ENCODE measurements around the gene NHSL1.

The NHSL1 gene

GRCh38 chr6:138494312-138494711 lies 5.0 kb downstream of the NHSL1 start:
- no peak for DNase-seq

GRCh38 chr6:138493413-138493812 lies 5.9 kb downstream of the NHSL1 start:
- DNase-seq: no peak

- DNase-seq: no peak
Measured at GRCh38 chr6:138492871-138493270, 6.4 kb downstream of the NHSL1 start.

GRCh38 chr6:138492113-138492512 lies 7.2 kb downstream of the NHSL1 start:
- no peak for DNase-seq

GRCh38 chr6:138491017-138491416 lies 8.3 kb downstream of the NHSL1 start:
- no peak for DNase-seq

GRCh38 chr6:138489846-138490245 lies 9.4 kb downstream of the NHSL1 start:
- no peak for DNase-seq

GRCh38 chr6:138487102-138487604 lies 12.1 kb downstream of the NHSL1 start:
- DNase-seq: no peak

GRCh38 chr6:138486249-138487101 lies 12.8 kb downstream of the NHSL1 start:
- DNase-seq: no peak

GRCh38 chr6:138485586-138486248 lies 13.6 kb downstream of the NHSL1 start:
- DNase-seq: no peak

- no peak for DNase-seq
Measured at GRCh38 chr6:138485005-138485545, 14.2 kb downstream of the NHSL1 start.

GRCh38 chr6:138484018-138484731 lies 15.1 kb downstream of the NHSL1 start:
- no peak for DNase-seq

GRCh38 chr6:138482816-138483215 lies 16.5 kb downstream of the NHSL1 start:
- no peak for DNase-seq

- no peak for DNase-seq
Measured at GRCh38 chr6:138480279-138480949, 18.9 kb downstream of the NHSL1 start.

GRCh38 chr6:138477913-138478539 lies 21.3 kb downstream of the NHSL1 start:
- no peak for DNase-seq

- no peak for DNase-seq
Measured at GRCh38 chr6:138476116-138476515, 23.2 kb downstream of the NHSL1 start.

GRCh38 chr6:138473144-138473543 lies 26.1 kb downstream of the NHSL1 start:
- no peak for DNase-seq

- DNase-seq: no peak
Measured at GRCh38 chr6:138468320-138469015, 30.8 kb downstream of the NHSL1 start.

GRCh38 chr6:138467901-138468300 lies 31.4 kb downstream of the NHSL1 start:
- DNase-seq: no peak

GRCh38 chr6:138465007-138465645 lies 34.2 kb downstream of the NHSL1 start:
- DNase-seq: no peak

GRCh38 chr6:138464085-138464484 lies 35.2 kb downstream of the NHSL1 start:
- DNase-seq: no peak

GRCh38 chr6:138461647-138462046 lies 37.6 kb downstream of the NHSL1 start:
- no peak for DNase-seq

All from activated effector memory CD4-positive, alpha-beta T cell treated with anti-CD3 and anti-CD28 coated beads, Interleukin-2, amount 50 U/mL, for 16 hours (primary cell).